ENCODE data around the gene ACTL10.

DNA sequence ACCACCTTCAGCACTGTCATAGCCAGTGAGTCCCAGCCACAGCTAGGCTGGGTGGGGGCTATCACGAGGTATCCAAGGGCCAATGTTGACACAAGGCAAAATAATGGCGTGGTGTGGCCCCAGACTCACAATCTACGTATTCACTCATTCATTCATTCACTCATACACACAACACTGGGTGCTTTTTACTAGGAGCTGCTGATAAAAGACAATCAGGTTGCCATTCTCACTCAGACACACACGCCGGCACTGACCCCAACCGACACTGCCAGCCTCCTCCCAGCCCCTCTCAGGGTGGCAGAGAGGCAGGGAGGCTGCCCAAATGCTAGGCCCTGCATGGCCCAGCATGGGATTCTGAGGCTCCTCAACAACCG is 6.1 kb upstream of the ACTL10 start:
- TF ChIP-seq, protein P1, sequence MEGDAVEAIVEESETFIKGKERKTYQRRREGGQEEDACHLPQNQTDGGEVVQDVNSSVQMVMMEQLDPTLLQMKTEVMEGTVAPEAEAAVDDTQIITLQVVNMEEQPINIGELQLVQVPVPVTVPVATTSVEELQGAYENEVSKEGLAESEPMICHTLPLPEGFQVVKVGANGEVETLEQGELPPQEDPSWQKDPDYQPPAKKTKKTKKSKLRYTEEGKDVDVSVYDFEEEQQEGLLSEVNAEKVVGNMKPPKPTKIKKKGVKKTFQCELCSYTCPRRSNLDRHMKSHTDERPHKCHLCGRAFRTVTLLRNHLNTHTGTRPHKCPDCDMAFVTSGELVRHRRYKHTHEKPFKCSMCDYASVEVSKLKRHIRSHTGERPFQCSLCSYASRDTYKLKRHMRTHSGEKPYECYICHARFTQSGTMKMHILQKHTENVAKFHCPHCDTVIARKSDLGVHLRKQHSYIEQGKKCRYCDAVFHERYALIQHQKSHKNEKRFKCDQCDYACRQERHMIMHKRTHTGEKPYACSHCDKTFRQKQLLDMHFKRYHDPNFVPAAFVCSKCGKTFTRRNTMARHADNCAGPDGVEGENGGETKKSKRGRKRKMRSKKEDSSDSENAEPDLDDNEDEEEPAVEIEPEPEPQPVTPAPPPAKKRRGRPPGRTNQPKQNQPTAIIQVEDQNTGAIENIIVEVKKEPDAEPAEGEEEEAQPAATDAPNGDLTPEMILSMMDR (IDR thresholded peaks at IDR 0.05) = no peak
- TF ChIP-seq EP300 (IDR thresholded peaks at IDR 0.05) = no peak
